ENCODE measurements around the gene SH3PXD2B. TPM values are rescaled to one million over a fixed set of nuclear protein-coding genes. Genes with fewer than 3 reads are reported as not detected.
"Not testable (repeated sequence)": the region's sequence is repeated elsewhere in the genome, so short reads cannot be mapped to it uniquely, and the experiment has no call there.

SH3PXD2B gene
- total RNA-seq, 1 donor from 2014 or later = 0.16 TPM

- peak; percentile 73 for DNase-seq
- Mint-ChIP-seq H3K4me3 (no peak overlapping the region), H3K9me3 (peaks cover 8% of the 10 kb centered on the region), H3K4me1 (no peaks in the 10 kb centered on the region), H3K27ac (no peak overlapping the region), H3K27me3 (no peaks in the 10 kb centered on the region), H3K36me3 (ENCODE audit: low read depth) (no peaks in the 10 kb centered on the region)
- intact Hi-C loops (cut with micrococcal nuclease) = no loop called here
These were observed 83.4 kb downstream of the SH3PXD2B start for GRCh38 chr5:172370648-172371545.

- intact Hi-C loops (cut with micrococcal nuclease) = no loop called here
- DNase-seq = no peak
- Mint-ChIP-seq H3K9me3 (peaks cover 8% of the 10 kb centered on the region), H3K4me3 (no peak overlapping the region), H3K27ac (no peak overlapping the region), H3K4me1 (no peaks in the 10 kb centered on the region), H3K27me3 (no peaks in the 10 kb centered on the region), H3K36me3 (ENCODE audit: low read depth) (no peaks in the 10 kb centered on the region)
These were observed 84.1 kb downstream of the SH3PXD2B start for GRCh38 chr5:172370237-172370640.

- DNase-seq; H3K4me1 Mint-ChIP-seq; H3K9me3 Mint-ChIP-seq; H3K4me3 Mint-ChIP-seq; intact Hi-C loops (cut with micrococcal nuclease); H3K27ac Mint-ChIP-seq; H3K27me3 Mint-ChIP-seq; H3K36me3 Mint-ChIP-seq (ENCODE audit: low read depth): not testable (repeated sequence)
These were observed 85.6 kb downstream of the SH3PXD2B start for GRCh38 chr5:172368699-172369098.

GRCh38 chr5:172365948-172366608 is 88.2 kb downstream of the SH3PXD2B start:
- intact Hi-C loops (cut with micrococcal nuclease) = no loop called here

GRCh38 chr5:172364773-172365172 is 89.6 kb downstream of the SH3PXD2B start:
- no peak for DNase-seq
- H3K9me3 Mint-ChIP-seq = no peaks in the 10 kb centered on the region
- H3K4me3 Mint-ChIP-seq = no peak overlapping the region
- no peak overlapping the region for H3K27ac Mint-ChIP-seq
- no peaks in the 10 kb centered on the region for H3K4me1 Mint-ChIP-seq
- no peaks in the 10 kb centered on the region for H3K36me3 Mint-ChIP-seq (ENCODE audit: low read depth)
- intact Hi-C loops (cut with micrococcal nuclease) = no loop called here
- H3K27me3 Mint-ChIP-seq = peaks cover 4% of the 10 kb centered on the region

More at GRCh38 chr5:172365948-172366608, 88.2 kb downstream of the SH3PXD2B start:
- H3K36me3 Mint-ChIP-seq (ENCODE audit: low read depth) = no peaks in the 10 kb centered on the region
- H3K4me3 Mint-ChIP-seq = no peak overlapping the region
- H3K27me3 Mint-ChIP-seq = peaks cover 4% of the 10 kb centered on the region
- no peaks in the 10 kb centered on the region for H3K4me1 Mint-ChIP-seq
- no peak for DNase-seq
- H3K9me3 Mint-ChIP-seq = peaks cover 3% of the 10 kb centered on the region
- H3K27ac Mint-ChIP-seq = no peak overlapping the region

- peaks cover 4% of the 10 kb centered on the region for H3K27me3 Mint-ChIP-seq
- intact Hi-C loops (cut with micrococcal nuclease) = no loop called here
- H3K4me1 Mint-ChIP-seq = no peaks in the 10 kb centered on the region
- DNase-seq = no peak
- H3K4me3 Mint-ChIP-seq = no peak overlapping the region
- no peaks in the 10 kb centered on the region for H3K9me3 Mint-ChIP-seq
- no peak overlapping the region for H3K27ac Mint-ChIP-seq
- no peaks in the 10 kb centered on the region for H3K36me3 Mint-ChIP-seq (ENCODE audit: low read depth)
These were observed 91.6 kb downstream of the SH3PXD2B start for GRCh38 chr5:172362755-172363154.

- DNase-seq = no peak
- H3K4me1 Mint-ChIP-seq = no peaks in the 10 kb centered on the region
- H3K4me3 Mint-ChIP-seq = no peak overlapping the region
- no peaks in the 10 kb centered on the region for H3K36me3 Mint-ChIP-seq (ENCODE audit: low read depth)
- peaks cover 4% of the 10 kb centered on the region for H3K27me3 Mint-ChIP-seq
- no peaks in the 10 kb centered on the region for H3K9me3 Mint-ChIP-seq
- no peak overlapping the region for H3K27ac Mint-ChIP-seq
- intact Hi-C loops (cut with micrococcal nuclease) = no loop called here
These were observed 92.6 kb downstream of the SH3PXD2B start for GRCh38 chr5:172361566-172362238.

- Mint-ChIP-seq H3K4me1 (no peaks in the 10 kb centered on the region), H3K36me3 (ENCODE audit: low read depth) (no peaks in the 10 kb centered on the region), H3K9me3 (no peaks in the 10 kb centered on the region), H3K27me3 (no peaks in the 10 kb centered on the region), H3K27ac (no peak overlapping the region), H3K4me3 (no peak overlapping the region)
- no peak for DNase-seq
- intact Hi-C loops (cut with micrococcal nuclease) = no loop called here
These were observed 96.0 kb downstream of the SH3PXD2B start for GRCh38 chr5:172358345-172358744.

GRCh38 chr5:172356527-172356926 is 97.8 kb downstream of the SH3PXD2B start:
- H3K36me3 Mint-ChIP-seq (ENCODE audit: low read depth) = no peaks in the 10 kb centered on the region
- DNase-seq = no peak
- H3K4me1 Mint-ChIP-seq = no peaks in the 10 kb centered on the region
- H3K27me3 Mint-ChIP-seq = no peaks in the 10 kb centered on the region
- H3K27ac Mint-ChIP-seq = no peak overlapping the region
- intact Hi-C loops (cut with micrococcal nuclease) = no loop called here
- H3K9me3 Mint-ChIP-seq = no peaks in the 10 kb centered on the region
- H3K4me3 Mint-ChIP-seq = no peak overlapping the region

- Mint-ChIP-seq H3K27me3 (no peaks in the 10 kb centered on the region), H3K27ac (no peak overlapping the region), H3K4me1 (no peaks in the 10 kb centered on the region), H3K4me3 (no peak overlapping the region), H3K36me3 (ENCODE audit: low read depth) (no peaks in the 10 kb centered on the region), H3K9me3 (no peaks in the 10 kb centered on the region)
- intact Hi-C loops (cut with micrococcal nuclease) = no loop called here
- no peak for DNase-seq
These were observed 98.3 kb downstream of the SH3PXD2B start for GRCh38 chr5:172356047-172356446.

GRCh38 chr5:172353846-172354245 is 100.5 kb downstream of the SH3PXD2B start:
- no peaks in the 10 kb centered on the region for H3K4me1 Mint-ChIP-seq
- no peak overlapping the region for H3K4me3 Mint-ChIP-seq
- no peaks in the 10 kb centered on the region for H3K36me3 Mint-ChIP-seq (ENCODE audit: low read depth)
- intact Hi-C loops (cut with micrococcal nuclease) = no loop called here
- no peak for DNase-seq
- no peaks in the 10 kb centered on the region for H3K9me3 Mint-ChIP-seq
- no peak overlapping the region for H3K27ac Mint-ChIP-seq
- no peaks in the 10 kb centered on the region for H3K27me3 Mint-ChIP-seq

- Mint-ChIP-seq H3K27ac (no peak overlapping the region), H3K4me3 (no peak overlapping the region), H3K36me3 (ENCODE audit: low read depth) (no peaks in the 10 kb centered on the region), H3K9me3 (no peaks in the 10 kb centered on the region), H3K27me3 (no peaks in the 10 kb centered on the region), H3K4me1 (no peaks in the 10 kb centered on the region)
- intact Hi-C loops (cut with micrococcal nuclease) = no loop called here
- no peak for DNase-seq
These were observed 101.0 kb downstream of the SH3PXD2B start for GRCh38 chr5:172353271-172353812.

GRCh38 chr5:172352526-172352925 is 101.8 kb downstream of the SH3PXD2B start:
- H3K36me3 Mint-ChIP-seq (ENCODE audit: low read depth); intact Hi-C loops (cut with micrococcal nuclease); H3K9me3 Mint-ChIP-seq; H3K4me3 Mint-ChIP-seq; DNase-seq; H3K27me3 Mint-ChIP-seq; H3K4me1 Mint-ChIP-seq; H3K27ac Mint-ChIP-seq: not testable (repeated sequence)
